Keratinocyte (primary cell): ENCODE results near the gene NCOA6.

Experiments used
- CTCF ChIP-seq, 3 experiments: IDR thresholded peaks in 1 of 3; conservative IDR thresholded peaks in 1 of 3; optimal IDR thresholded peaks in 1 of 3; 2 replicates in 2 of 3; 3 replicates in 1 of 3; pipeline versions ENCODE3 to v1.5.1; 2011; ENCODE audit warnings: low read length in 3 of 3, mild to moderate bottlenecking in 3 of 3, moderate library complexity in 2 of 3, control low read depth in 1 of 3, inconsistent platforms in 1 of 3; ENCODE audit not compliant: insufficient read depth in 2 of 3; ENCODE audit errors: extremely low read depth in 1 of 3
- EZH2 ChIP-seq: IDR thresholded peaks from one replicate; pipeline ENCODE4 v1.6.1; 2012; ENCODE audit warnings: inconsistent platforms, mild to moderate bottlenecking, low read length, moderate library complexity

- TF ChIP-seq CTCF (optimal IDR thresholded peaks at IDR 0.05 in 1 of 3, IDR thresholded peaks at IDR 0.05 in 1 of 3, conservative IDR thresholded peaks at IDR 0.05 in 1 of 3; ENCODE audit: extremely low read depth in 1 of 3, insufficient read depth in 2 of 3, low read length in 3 of 3) (no peak), EZH2 (no peak)
Measured at GRCh38 chr20:34673412-34673811, 152.0 kb downstream of the NCOA6 start.
